Cardiac muscle cell (in vitro differentiated cells and primary cell): ENCODE measurements around the gene ZFP62. TPM values are rescaled to one million over a fixed set of nuclear protein-coding genes. Genes with fewer than 3 reads are reported as not detected.

Experiments used
- DNase-seq, 2 donors: peaks; one replicate each; pipeline versions ENCODE4 v3.0.0 to v3.0.0-alpha.2; 2010 to 2017; ENCODE audit warnings: low read depth in 1 of 2, low spot score in 1 of 2
- H3K27ac ChIP-seq: fragments of 200-600 bp; sonication (generic); 2 replicates; pipeline ENCODE4 v1.5.1; 2016
- H3K27me3 ChIP-seq: fragments of 200-600 bp; sonication (generic); 2 replicates; pipeline ENCODE4 v1.6.0; 2016; ENCODE audit warnings: control low read depth
- H3K36me3 ChIP-seq: fragments of 200-600 bp; sonication (generic); 2 replicates; pipeline ENCODE4 v1.5.1; 2016; ENCODE audit warnings: control low read depth
- H3K4me1 ChIP-seq: fragments of 200-600 bp; sonication (generic); 2 replicates; pipeline ENCODE4 v1.8.1; 2017; ENCODE audit warnings: low read depth, mild to moderate bottlenecking, mixed run types
- H3K4me3 ChIP-seq: fragments of 200-600 bp; sonication (generic); 2 replicates; pipeline ENCODE4 v1.5.1; 2016; ENCODE audit warnings: mild to moderate bottlenecking
- H3K9me3 ChIP-seq: fragments of 200-600 bp; sonication (generic); 2 replicates; pipeline ENCODE4 v1.5.1; 2017; ENCODE audit warnings: low read depth, mild to moderate bottlenecking, control low read depth
- CTCF ChIP-seq: IDR thresholded peaks from 2 replicates; pipeline ENCODE4 v1.5.1; 2012; ENCODE audit warnings: low read depth, mild to moderate bottlenecking, low read length
- polyA plus RNA-seq: library from polyadenylated mRNA; unstranded; fragments of >200 nt; fragmentation: Nextera tagmentation; extraction: Ambion mirVana; gene quantifications from 2 replicates; pipeline ENCODE4 v1.2.1, GENCODE V29; 2016
- total RNA-seq: library from RNA; depleted of rRNA; stranded (reverse); fragments of >200 nt; gene quantifications from 2 replicates; pipeline ENCODE4 v1.2.3, GENCODE V29; 2016

Gene ZFP62
- total and polyA plus RNA-seq, 2 experiments from 2014 or later, result 15.9 to 30.0 TPM

GRCh38 chr5:180820788-180821321, 40.2 kb downstream of the ZFP62 start:
- no peaks in the 10 kb centered on the region for H3K36me3 ChIP-seq
- no peak for TF ChIP-seq CTCF

GRCh38 chr5:180818677-180819341, 42.3 kb downstream of the ZFP62 start:
- no peak for DNase-seq
- TF ChIP-seq CTCF, result no peak
- H3K4me1 ChIP-seq, result peaks cover 9% of the 10 kb centered on the region
- H3K36me3 ChIP-seq, result no peaks in the 10 kb centered on the region
- H3K27ac ChIP-seq, result no peak overlapping the region
- no peaks in the 10 kb centered on the region for H3K27me3 ChIP-seq
- H3K9me3 ChIP-seq, result no peaks in the 10 kb centered on the region
- no peak overlapping the region for H3K4me3 ChIP-seq

More at GRCh38 chr5:180820788-180821321, 40.2 kb downstream of the ZFP62 start:
- H3K9me3 ChIP-seq, result no peaks in the 10 kb centered on the region
- H3K4me3 ChIP-seq, result no peak overlapping the region
- DNase-seq, result peak in 1 of 2 donors; percentile 33
- no peak overlapping the region for H3K27ac ChIP-seq
- peaks cover 9% of the 10 kb centered on the region for H3K4me1 ChIP-seq
- H3K27me3 ChIP-seq, result no peaks in the 10 kb centered on the region

- no peaks in the 10 kb centered on the region for H3K9me3 ChIP-seq
- H3K4me3 ChIP-seq, result no peak overlapping the region
- H3K4me1 ChIP-seq, result peaks cover 9% of the 10 kb centered on the region
- no peak overlapping the region for H3K27ac ChIP-seq
- no peaks in the 10 kb centered on the region for H3K27me3 ChIP-seq
- no peak for DNase-seq
- no peaks in the 10 kb centered on the region for H3K36me3 ChIP-seq
- no peak for TF ChIP-seq CTCF
Measured at GRCh38 chr5:180817893-180818674, 43.0 kb downstream of the ZFP62 start.

GRCh38 chr5:180816608-180817534, 44.2 kb downstream of the ZFP62 start:
- H3K4me3 ChIP-seq, result no peak overlapping the region
- no peak for TF ChIP-seq CTCF
- peaks cover 10% of the 10 kb centered on the region for H3K4me1 ChIP-seq
- H3K27ac ChIP-seq, result peak overlapping the region; percentile 77
- H3K36me3 ChIP-seq, result no peaks in the 10 kb centered on the region
- DNase-seq, result peak; percentile 30 to 78
- H3K9me3 ChIP-seq, result no peaks in the 10 kb centered on the region
- no peaks in the 10 kb centered on the region for H3K27me3 ChIP-seq

- no peak overlapping the region for H3K27ac ChIP-seq
- no peaks in the 10 kb centered on the region for H3K9me3 ChIP-seq
- no peak overlapping the region for H3K4me3 ChIP-seq
- H3K36me3 ChIP-seq, result no peaks in the 10 kb centered on the region
- no peak for DNase-seq
- no peaks in the 10 kb centered on the region for H3K27me3 ChIP-seq
- peaks cover 19% of the 10 kb centered on the region for H3K4me1 ChIP-seq
- TF ChIP-seq CTCF, result no peak
Measured at GRCh38 chr5:180815293-180815917, 45.7 kb downstream of the ZFP62 start.
